Ureter (tissue), 1 donor: ENCODE measurements around the gene SZT2. TPM values are rescaled to one million over a fixed set of nuclear protein-coding genes. Genes with fewer than 3 reads are reported as not detected.
"Not testable (repeated sequence)": the region's sequence is repeated elsewhere in the genome, so short reads cannot be mapped to it uniquely, and the experiment has no call there.

Experiments used
- DNase-seq: peaks from one replicate; pipeline ENCODE4 v3.0.0-alpha.2; 2020; ENCODE audit warnings: low spot score
- total RNA-seq: library from RNA; stranded (reverse); gene quantifications from one replicate; pipeline ENCODE4 v1.2.4, GENCODE V29; 2023
- donor health status: DM: yes; HTN: yes; CAD: no.

The SZT2 gene
- total RNA-seq, 1 donor from 2014 or later: 105 TPM

- no peak for DNase-seq
Observed at GRCh38 chr1:43491061-43491460, 101.4 kb downstream of the SZT2 start.

- no peak for DNase-seq
Observed at GRCh38 chr1:43492826-43493225, 103.1 kb downstream of the SZT2 start.

GRCh38 chr1:43493661-43494450, 104.2 kb downstream of the SZT2 start:
- no peak for DNase-seq

GRCh38 chr1:43495204-43495603, 105.5 kb downstream of the SZT2 start:
- DNase-seq: no peak

GRCh38 chr1:43499898-43500297, 110.2 kb downstream of the SZT2 start:
- no peak for DNase-seq

- not testable (repeated sequence) for DNase-seq
Observed at GRCh38 chr1:43501806-43502205, 112.1 kb downstream of the SZT2 start.

GRCh38 chr1:43503534-43503933, 113.8 kb downstream of the SZT2 start:
- DNase-seq: no peak

Other genes starting within 250 kb of the SZT2 start
- 63.0 TPM for gene EBNA1BP2, start 217.6 kb upstream of the SZT2 start, total RNA-seq
- 0.47 TPM for gene CFAP57, start 217.6 kb upstream of the SZT2 start, total RNA-seq
- 12.1 TPM for gene TMEM125, start 119.9 kb upstream of the SZT2 start, total RNA-seq
- gene C1orf210, start 104.3 kb upstream of the SZT2 start, total RNA-seq: 12.0 TPM
- 21.4 TPM for gene TIE1, start 88.9 kb upstream of the SZT2 start, total RNA-seq
- gene MPL, start 52.1 kb upstream of the SZT2 start, total RNA-seq: 0.55 TPM
- gene CDC20, start 30.9 kb upstream of the SZT2 start, total RNA-seq: 2.0 TPM
- gene ELOVL1, start 21.9 kb upstream of the SZT2 start, total RNA-seq: 135 TPM
- 30.0 TPM for gene MED8, start 99 bp upstream of the SZT2 start, total RNA-seq
- gene HYI, start 64.0 kb downstream of the SZT2 start, total RNA-seq: 50.9 TPM
- 405 TPM for gene PTPRF, start 141.0 kb downstream of the SZT2 start, total RNA-seq